HuH-7 (cell line): Measurements from ENCODE around the gene JAKMIP3.
A peak's percentile ranks its signal among the peaks of the same experiment; 100 is the strongest.

ENCODE experiments used
- DNase-seq: peaks from one replicate; pipeline ENCODE4 v3.0.0; 2011; ENCODE audit warnings: low spot score

Gene JAKMIP3

GRCh38 chr10:132065491-132066105, at the start of gene JAKMIP3:
Gene JAKMIP3, plus strand, starts transcription at chr10:132065946. Its CDS starts 38,863 bp downstream, at chr10:132104809.
- peak; percentile 60 for DNase-seq

DNA sequence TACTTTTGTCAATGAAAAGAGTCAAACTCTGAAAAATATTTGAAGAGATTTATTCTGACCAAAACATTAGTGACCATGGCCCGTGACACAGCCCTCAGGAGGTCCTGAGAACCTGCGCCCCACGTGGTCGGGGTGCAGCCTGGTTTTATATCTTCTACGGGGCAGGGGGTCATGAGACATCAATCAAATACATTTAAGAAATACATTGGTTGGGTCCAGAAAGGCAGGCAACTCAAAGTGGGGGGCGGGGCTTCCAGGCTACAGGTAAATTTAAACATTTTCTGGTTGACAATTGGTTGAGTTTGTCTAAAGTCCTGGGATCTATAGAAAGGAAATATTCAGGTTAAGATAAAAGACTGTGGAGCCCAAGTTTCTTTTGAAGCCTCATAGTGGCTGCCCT, 49.2 kb upstream of the JAKMIP3 start:
- DNase-seq, result no peak

GRCh38 chr10:132018446-132018845, 47.3 kb upstream of the JAKMIP3 start:
- no peak for DNase-seq

DNA sequence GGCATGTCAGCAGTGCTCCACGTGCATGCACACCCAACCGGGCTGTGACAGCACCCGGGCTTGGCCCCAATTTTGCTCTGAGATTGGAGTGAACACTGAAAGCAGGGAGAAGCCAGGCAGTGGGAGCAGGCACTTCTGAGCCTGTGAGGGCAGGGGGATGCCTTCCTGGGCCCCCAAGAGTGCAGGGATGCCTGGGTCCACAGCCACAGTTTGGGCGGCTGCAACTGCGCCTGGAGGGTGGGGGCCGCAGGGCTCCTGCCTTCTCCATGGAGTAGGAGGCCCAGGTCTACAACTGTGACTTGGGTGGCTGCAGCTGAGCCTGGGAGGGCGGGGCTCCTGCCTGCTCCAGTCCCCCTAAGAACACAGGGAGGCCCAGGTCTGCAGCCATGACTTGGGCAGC, 46.4 kb upstream of the JAKMIP3 start:
- no peak for DNase-seq

DNA sequence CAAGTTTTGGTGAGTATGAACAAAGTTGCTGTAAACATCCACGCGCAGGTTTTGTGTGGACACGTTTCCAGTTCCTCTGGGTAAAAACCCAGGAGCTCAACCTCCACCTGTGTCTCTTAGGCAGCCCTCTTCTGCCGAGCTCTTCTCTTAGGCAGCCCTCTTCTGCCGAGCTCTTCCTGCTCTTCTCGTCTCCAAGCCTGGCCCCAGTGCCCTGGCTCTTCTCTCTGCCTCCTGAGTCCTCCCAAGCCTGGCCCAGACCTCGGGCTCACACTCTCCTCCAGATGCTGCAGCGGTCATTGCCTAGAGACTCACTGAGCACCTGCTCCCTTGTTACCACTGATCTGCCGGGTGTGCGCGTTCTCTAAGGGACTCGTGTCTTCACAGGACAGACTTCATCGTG, 45.3 kb upstream of the JAKMIP3 start:
- no peak for DNase-seq

GRCh38 chr10:132021046-132021445, 44.7 kb upstream of the JAKMIP3 start:
- no peak for DNase-seq

- no peak for DNase-seq
These were observed 44.1 kb upstream of the JAKMIP3 start for GRCh38 chr10:132021504-132022143.

GRCh38 chr10:132022241-132022640, 43.5 kb upstream of the JAKMIP3 start:
- no peak for DNase-seq

GRCh38 chr10:132023092-132023811, 42.5 kb upstream of the JAKMIP3 start:
- peak; percentile 81 for DNase-seq

DNA sequence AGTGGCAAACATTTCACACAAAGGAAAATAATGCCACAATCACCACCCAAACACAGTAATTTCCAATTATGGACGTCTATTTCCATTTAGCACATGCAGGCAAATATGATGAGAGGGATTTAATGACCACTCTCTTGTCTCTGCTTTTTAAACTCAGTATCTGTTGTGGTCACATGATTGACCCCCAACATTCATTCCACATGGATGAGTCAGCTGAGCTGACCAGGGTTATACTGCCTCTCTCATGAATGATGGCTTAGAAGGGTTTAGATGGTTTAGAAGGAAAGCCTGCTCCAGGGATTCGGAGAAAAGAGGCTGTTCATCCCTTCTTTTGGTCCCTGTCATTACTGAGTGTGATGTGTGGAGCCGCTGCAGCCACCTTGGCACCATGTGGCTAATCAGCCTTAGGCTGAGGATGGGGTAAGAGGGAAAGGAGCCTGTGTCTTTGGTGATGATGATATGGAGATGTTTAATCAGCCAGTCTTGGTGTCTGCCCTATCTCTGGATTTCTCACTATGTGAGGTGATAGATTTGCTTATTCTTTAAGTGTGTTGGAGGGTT, 38.2 kb upstream of the JAKMIP3 start:
- no peak for DNase-seq

DNA sequence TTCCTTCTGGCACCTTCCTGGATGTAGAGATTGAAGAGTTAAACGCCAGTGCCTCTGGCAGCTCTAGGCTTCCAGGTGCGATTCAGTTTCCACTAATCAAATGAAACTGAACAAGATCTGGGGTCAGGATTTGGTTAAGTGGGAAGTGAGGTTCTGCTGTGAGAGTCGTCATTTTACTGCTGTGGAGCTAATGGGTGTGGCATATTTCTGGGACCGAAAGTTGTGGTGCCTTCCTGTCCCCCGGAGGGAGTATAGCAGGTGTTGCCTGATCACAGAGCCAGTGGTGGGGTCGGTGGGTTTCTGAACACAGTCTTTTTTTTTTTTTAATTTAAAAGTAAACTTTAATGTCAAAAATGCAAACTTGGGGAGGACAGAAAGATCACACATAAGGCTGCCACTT, 37.0 kb upstream of the JAKMIP3 start:
- no peak for DNase-seq

GRCh38 chr10:132030898-132031463, 34.8 kb upstream of the JAKMIP3 start:
- DNase-seq, result no peak

DNA sequence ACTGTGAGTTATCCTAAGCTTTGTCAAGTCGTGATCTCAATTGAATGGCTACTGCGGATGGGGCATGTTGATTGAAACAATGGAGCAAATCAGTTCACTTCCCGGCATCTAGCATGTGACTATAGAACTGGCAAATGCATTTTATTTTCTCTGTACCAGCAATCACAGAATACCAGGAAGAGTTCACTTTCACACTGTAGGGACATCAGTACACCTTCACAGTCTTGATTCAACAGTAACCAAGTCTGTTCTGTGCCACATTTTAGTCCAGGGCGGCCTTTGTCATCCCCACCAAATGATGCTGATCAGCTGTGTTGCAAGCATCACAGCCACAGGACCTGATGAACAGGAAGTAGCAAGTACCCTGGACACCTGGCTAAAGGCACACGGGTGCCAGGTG, 32.1 kb upstream of the JAKMIP3 start:
- DNase-seq, result no peak

- DNase-seq, result no peak
These were observed 30.3 kb upstream of the JAKMIP3 start for GRCh38 chr10:132035476-132035875.

- DNase-seq, result no peak
These were observed 29.4 kb upstream of the JAKMIP3 start for GRCh38 chr10:132036153-132036886.

GRCh38 chr10:132036887-132037675, 28.7 kb upstream of the JAKMIP3 start:
- no peak for DNase-seq

GRCh38 chr10:132037676-132037975, 28.1 kb upstream of the JAKMIP3 start:
- no peak for DNase-seq

DNA sequence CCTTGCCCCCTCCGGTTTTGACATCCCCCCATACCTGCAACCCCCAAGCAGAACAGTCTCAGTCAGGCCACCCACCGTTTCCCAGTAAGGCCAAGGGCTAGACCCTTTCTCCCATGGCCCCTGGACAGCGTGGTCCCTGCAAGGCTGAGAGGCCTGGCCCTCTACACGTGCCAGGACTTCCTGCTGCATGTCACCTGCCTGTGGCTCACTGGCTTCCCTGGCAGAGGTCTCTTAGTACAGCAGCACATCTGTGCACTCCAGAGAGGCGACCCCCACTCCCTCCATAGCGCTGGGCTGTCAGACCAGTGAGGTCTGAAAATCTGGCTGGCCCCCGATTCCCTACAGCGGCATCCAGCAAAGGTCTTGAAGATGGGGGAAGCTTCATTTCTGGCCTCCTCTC, 26.4 kb upstream of the JAKMIP3 start:
- no peak for DNase-seq

DNA sequence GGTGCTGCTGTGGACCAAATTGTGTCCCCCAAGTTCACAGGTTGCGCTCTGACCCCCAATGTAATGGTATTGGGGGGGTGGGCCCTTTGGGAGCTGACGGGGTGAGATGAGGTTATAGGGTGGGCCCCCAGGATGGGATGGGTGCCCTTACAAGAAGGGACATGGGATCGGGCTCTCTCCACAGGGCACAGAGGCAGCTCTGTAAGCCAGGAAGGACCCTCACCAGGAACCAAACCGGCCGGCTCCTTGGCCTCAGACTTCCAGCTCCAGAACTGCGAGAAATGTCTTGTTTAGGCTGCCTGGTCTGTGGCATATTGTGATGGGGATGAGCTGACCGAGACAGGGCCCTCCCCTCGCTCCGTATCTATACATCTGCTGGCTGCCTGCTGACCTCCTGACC, 25.7 kb upstream of the JAKMIP3 start:
- DNase-seq, result no peak

DNA sequence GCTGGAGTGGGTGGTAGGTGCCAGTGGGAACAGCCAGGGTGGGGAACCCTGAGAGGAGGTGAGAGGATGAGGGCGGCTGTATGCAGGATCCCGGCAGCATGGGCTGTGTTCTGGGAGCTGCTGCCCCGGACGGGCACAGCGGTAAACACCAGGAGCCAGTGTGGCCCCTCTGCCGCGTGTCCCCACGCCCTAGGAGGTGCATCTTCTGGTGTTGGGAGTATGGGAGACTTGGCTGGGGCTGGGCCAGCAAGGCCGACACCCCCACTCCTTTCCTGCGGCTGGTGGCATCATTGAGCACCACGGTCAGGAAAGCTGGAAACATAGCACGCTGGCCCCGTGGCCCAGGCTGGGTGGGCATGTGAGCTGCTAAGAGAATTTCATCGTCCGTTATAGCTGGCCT, 24.4 kb upstream of the JAKMIP3 start:
- no peak for DNase-seq
